ENCODE measurements around the gene GNAO1.

DNA sequence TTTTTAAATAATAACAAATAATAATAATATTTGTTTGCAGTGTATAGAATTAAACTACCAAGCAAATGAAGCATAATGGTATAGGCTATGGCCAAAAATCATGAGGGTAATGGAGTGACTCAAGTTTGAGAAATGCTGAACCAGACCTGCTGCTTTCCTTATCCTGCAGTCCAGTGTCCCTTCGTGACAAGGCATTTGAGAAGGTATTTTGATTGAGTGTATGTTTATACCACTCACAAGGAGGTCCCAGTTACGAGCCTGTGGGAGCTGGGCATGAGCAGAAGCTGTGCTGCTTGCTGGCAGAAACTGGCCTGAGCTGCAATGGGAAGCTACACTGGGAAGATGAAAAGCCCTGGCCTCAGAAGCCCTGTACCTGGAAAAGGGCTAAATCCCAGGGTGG lies 50.3 kb downstream of the GNAO1 start:
- TF ChIP-seq EZH2 (optimal IDR thresholded peaks at IDR 0.05; ENCODE audit: low read depth, low read length) (no peak), CTCF (IDR thresholded peaks at IDR 0.05; ENCODE audit: low read length) (no peak)

Measured in MM.1S (cell line).